ENCODE results near the gene RAPGEF4.

Gene RAPGEF4

DNA sequence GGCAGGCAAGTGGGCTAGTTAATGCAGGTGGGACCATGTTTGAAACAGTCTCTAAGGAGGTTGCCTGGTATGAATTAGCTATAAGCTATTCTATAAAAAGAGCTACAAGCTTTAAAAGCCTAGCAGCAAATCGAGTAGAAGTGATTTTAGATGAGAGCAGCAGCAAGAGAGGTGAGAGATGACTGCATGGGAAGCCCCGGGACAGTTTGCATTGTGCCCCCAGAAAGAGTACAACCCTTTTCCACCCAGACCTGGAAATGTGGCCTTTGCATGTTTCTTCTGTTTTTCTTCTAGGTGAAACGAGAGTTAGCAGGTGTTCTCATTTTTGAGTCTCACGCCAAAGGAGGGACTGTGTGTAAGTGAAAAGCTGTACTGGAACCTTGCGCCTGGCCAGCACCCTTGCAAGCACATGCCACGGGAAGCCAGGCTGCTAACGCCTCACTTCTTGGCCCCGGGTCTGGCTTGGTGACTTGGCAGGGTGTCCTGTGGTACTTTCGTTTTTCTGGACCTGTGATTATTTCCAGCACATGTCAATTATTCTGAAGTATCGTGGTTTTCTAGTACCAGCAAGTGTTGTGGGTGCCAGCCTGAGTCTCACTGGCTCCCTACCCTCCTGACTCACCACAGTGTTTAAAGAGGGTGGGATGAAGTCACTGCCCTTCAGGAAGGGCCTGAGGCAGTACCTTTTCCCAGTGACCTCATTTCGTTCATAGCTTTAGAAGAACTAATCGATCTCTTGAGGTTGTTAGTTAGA, 249.7 kb downstream of the RAPGEF4 start:
- H3K27ac ChIP-seq: no peak overlapping the region
- no peak overlapping the region for H3K4me3 ChIP-seq
- H3K36me3 ChIP-seq (ENCODE audit: insufficient read depth, low read length): no peaks in the 10 kb centered on the region
- no peak for DNase-seq (ENCODE audit: low read depth, low spot score)
- H3K9ac ChIP-seq (ENCODE audit: insufficient read length): no peak overlapping the region
- no peaks in the 10 kb centered on the region for H3K9me3 ChIP-seq (ENCODE audit: low read depth, low read length)
- no peak for TF ChIP-seq FOXP2 (optimal IDR thresholded peaks at IDR 0.05; ENCODE audit: control extremely low read depth, extremely low read length, insufficient read depth)
- TF ChIP-seq EZH2 (IDR thresholded peaks at IDR 0.05): no peak
- no peak for TF ChIP-seq POLR2AphosphoS5 (IDR thresholded peaks at IDR 0.05; ENCODE audit: borderline replicate concordance, low read depth, low read length)

DNA sequence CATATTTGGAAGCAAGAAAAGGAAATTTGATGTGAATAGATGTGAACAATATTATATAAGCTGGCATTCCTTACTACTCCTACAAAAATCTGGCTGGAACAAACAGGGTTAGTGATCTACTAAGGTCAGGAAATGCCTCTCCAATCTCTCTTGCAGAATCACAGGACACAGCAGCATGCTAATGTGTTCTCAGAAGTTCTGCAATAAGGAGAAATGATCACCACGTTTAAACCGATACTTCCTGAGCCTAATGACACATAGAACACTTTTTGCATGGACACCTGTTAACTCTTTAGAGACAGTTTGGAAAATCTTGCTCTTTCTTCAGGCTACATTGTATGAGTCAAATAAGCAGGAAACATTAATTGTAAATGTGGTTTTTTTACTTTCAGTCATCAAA, 250.4 kb downstream of the RAPGEF4 start:
- H3K9me3 ChIP-seq (ENCODE audit: low read depth, low read length): no peaks in the 10 kb centered on the region
- no peak overlapping the region for H3K27ac ChIP-seq
- no peak for DNase-seq (ENCODE audit: low read depth, low spot score)
- H3K4me3 ChIP-seq: no peak overlapping the region
- no peaks in the 10 kb centered on the region for H3K36me3 ChIP-seq (ENCODE audit: insufficient read depth, low read length)
- H3K9ac ChIP-seq (ENCODE audit: insufficient read length): no peak overlapping the region
- TF ChIP-seq POLR2AphosphoS5 (IDR thresholded peaks at IDR 0.05; ENCODE audit: borderline replicate concordance, low read depth, low read length) (no peak), EZH2 (IDR thresholded peaks at IDR 0.05) (no peak), FOXP2 (optimal IDR thresholded peaks at IDR 0.05; ENCODE audit: control extremely low read depth, extremely low read length, insufficient read depth) (no peak)

GRCh38 chr2:172988728-172989127, 253.1 kb downstream of the RAPGEF4 start:
- H3K4me3 ChIP-seq: no peak overlapping the region
- H3K9me3 ChIP-seq (ENCODE audit: low read depth, low read length): no peaks in the 10 kb centered on the region
- no peak overlapping the region for H3K27ac ChIP-seq
- TF ChIP-seq POLR2AphosphoS5 (IDR thresholded peaks at IDR 0.05; ENCODE audit: borderline replicate concordance, low read depth, low read length) (no peak), EZH2 (IDR thresholded peaks at IDR 0.05) (no peak), FOXP2 (optimal IDR thresholded peaks at IDR 0.05; ENCODE audit: control extremely low read depth, extremely low read length, insufficient read depth) (no peak)
- no peaks in the 10 kb centered on the region for H3K36me3 ChIP-seq (ENCODE audit: insufficient read depth, low read length)
- DNase-seq (ENCODE audit: low read depth, low spot score): no peak
- H3K9ac ChIP-seq (ENCODE audit: insufficient read length): no peak overlapping the region

- TF ChIP-seq FOXP2 (optimal IDR thresholded peaks at IDR 0.05; ENCODE audit: control extremely low read depth, extremely low read length, insufficient read depth): no peak
- no peak for TF ChIP-seq POLR2AphosphoS5 (IDR thresholded peaks at IDR 0.05; ENCODE audit: borderline replicate concordance, low read depth, low read length)
- TF ChIP-seq EZH2 (IDR thresholded peaks at IDR 0.05): no peak
These were observed 255.4 kb downstream of the RAPGEF4 start for GRCh38 chr2:172991031-172991430.

GRCh38 chr2:172993139-172993538, 257.5 kb downstream of the RAPGEF4 start:
- Histone ChIP-seq H3K9me3 (ENCODE audit: low read depth, low read length) (no peaks in the 10 kb centered on the region), H3K36me3 (ENCODE audit: insufficient read depth, low read length) (no peaks in the 10 kb centered on the region), H3K27ac (no peak overlapping the region), H3K9ac (ENCODE audit: insufficient read length) (no peak overlapping the region), H3K4me3 (no peak overlapping the region)
- TF ChIP-seq POLR2AphosphoS5 (IDR thresholded peaks at IDR 0.05; ENCODE audit: borderline replicate concordance, low read depth, low read length): no peak
- no peak for DNase-seq (ENCODE audit: low read depth, low spot score)

More at GRCh38 chr2:172991031-172991430, 255.4 kb downstream of the RAPGEF4 start:
- H3K36me3 ChIP-seq (ENCODE audit: insufficient read depth, low read length): no peaks in the 10 kb centered on the region
- no peak overlapping the region for H3K4me3 ChIP-seq
- H3K9ac ChIP-seq (ENCODE audit: insufficient read length): no peak overlapping the region
- H3K9me3 ChIP-seq (ENCODE audit: low read depth, low read length): no peaks in the 10 kb centered on the region
- DNase-seq (ENCODE audit: low read depth, low spot score): no peak
- no peak overlapping the region for H3K27ac ChIP-seq

DNA sequence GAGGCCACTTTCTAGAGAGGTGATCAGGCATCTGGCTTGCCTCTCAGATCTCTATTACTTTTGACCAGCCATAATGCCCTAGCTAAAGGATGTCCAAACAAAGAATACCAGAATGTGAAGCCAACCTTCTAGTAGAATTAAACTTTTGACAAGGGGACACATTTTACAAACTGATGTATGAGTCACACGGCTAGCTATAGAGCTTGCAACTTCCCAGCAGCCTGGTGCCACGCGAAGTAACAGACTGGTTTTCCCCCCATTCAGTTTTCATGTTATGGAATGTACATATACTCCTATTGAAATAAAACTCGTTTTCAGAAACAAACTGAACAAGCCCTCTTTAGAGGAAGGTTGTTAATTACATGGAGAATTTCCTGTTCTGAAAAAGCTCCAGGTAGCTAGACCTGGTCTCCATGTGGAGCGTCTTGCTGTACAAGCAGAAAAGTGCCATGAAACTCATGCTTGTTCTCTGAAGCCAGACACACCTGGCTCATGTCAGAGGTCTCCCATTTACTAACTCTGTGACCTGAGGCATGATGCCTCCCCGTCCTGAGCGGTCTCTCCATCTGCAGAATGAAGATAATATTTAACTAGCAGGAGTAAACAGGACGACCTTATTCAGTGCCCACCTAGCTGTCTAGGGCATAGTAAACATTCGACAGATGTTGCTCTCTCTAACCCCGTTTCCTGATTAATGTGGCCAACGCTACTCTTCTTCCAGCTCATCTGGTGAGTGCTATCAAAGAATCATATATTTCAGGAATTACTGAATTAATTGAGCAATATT, 258.5 kb downstream of the RAPGEF4 start:
- no peak overlapping the region for H3K4me3 ChIP-seq
- TF ChIP-seq EZH2 (IDR thresholded peaks at IDR 0.05) (no peak), POLR2AphosphoS5 (IDR thresholded peaks at IDR 0.05; ENCODE audit: borderline replicate concordance, low read depth, low read length) (no peak), FOXP2 (optimal IDR thresholded peaks at IDR 0.05; ENCODE audit: control extremely low read depth, extremely low read length, insufficient read depth) (no peak)
- no peak for DNase-seq (ENCODE audit: low read depth, low spot score)
- no peaks in the 10 kb centered on the region for H3K36me3 ChIP-seq (ENCODE audit: insufficient read depth, low read length)
- no peak overlapping the region for H3K27ac ChIP-seq
- H3K9ac ChIP-seq (ENCODE audit: insufficient read length): no peak overlapping the region
- H3K9me3 ChIP-seq (ENCODE audit: low read depth, low read length): no peaks in the 10 kb centered on the region

- H3K36me3 ChIP-seq (ENCODE audit: insufficient read depth, low read length): no peaks in the 10 kb centered on the region
- no peak overlapping the region for H3K9ac ChIP-seq (ENCODE audit: insufficient read length)
- TF ChIP-seq EZH2 (IDR thresholded peaks at IDR 0.05) (no peak), FOXP2 (optimal IDR thresholded peaks at IDR 0.05; ENCODE audit: control extremely low read depth, extremely low read length, insufficient read depth) (no peak), POLR2AphosphoS5 (IDR thresholded peaks at IDR 0.05; ENCODE audit: borderline replicate concordance, low read depth, low read length) (no peak)
- no peak overlapping the region for H3K27ac ChIP-seq
- no peak overlapping the region for H3K4me3 ChIP-seq
- H3K9me3 ChIP-seq (ENCODE audit: low read depth, low read length): no peaks in the 10 kb centered on the region
- DNase-seq (ENCODE audit: low read depth, low spot score): no peak
These were observed 259.2 kb downstream of the RAPGEF4 start for GRCh38 chr2:172994864-172995263.

DNA sequence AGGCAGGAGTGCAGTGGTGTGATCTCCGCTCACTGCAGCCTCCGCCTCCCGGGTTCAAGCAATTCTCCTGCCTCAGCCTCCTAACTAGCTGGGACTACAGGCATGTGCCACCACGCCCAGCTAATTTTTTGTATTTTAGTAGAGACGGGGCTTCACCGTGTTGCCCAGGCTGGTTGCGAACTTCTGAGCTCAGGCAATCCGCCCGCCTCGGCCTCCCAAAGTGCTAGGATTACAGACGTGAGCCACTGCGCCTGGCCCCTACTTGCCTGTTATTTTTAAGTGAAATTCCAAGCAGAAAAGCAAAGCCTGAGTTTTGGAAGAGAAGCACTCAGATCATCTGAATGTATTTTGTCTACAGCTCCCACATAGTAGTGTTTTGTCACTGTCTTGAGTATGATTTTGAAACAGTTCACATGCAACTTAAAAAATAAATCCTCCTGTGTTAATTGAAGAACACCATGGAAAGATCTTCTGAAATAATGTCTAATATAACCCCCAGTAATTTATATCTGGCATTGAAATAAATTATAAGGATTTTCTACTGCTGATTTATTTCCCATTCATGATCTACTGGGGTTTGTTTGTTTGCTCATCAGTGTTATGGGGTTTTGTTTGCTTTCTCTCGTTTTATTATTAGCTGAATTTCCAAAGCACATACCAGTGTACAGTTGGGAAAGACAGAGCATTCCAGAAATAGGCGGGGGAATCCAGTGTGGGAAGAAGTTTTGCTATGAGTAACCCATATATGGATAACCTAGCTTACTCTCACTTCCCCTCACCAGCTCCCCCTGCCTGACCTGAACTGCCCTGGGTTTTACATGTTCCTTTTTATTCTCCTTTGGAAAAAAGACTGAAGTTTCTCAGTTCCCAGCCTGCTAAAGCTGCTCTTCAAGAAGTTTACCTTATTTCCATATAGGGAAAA, 259.9 kb downstream of the RAPGEF4 start:
- no peak overlapping the region for H3K9ac ChIP-seq (ENCODE audit: insufficient read length)
- DNase-seq (ENCODE audit: low read depth, low spot score): no peak
- no peaks in the 10 kb centered on the region for H3K36me3 ChIP-seq (ENCODE audit: insufficient read depth, low read length)
- H3K27ac ChIP-seq: no peak overlapping the region
- no peak for TF ChIP-seq FOXP2 (optimal IDR thresholded peaks at IDR 0.05; ENCODE audit: control extremely low read depth, extremely low read length, insufficient read depth)
- no peak for TF ChIP-seq POLR2AphosphoS5 (IDR thresholded peaks at IDR 0.05; ENCODE audit: borderline replicate concordance, low read depth, low read length)
- no peak for TF ChIP-seq EZH2 (IDR thresholded peaks at IDR 0.05)
- H3K4me3 ChIP-seq: no peak overlapping the region
- H3K9me3 ChIP-seq (ENCODE audit: low read depth, low read length): no peaks in the 10 kb centered on the region

Measured in SK-N-MC (cell line).